Right lobe of liver (tissue), 6 donors: ENCODE results near the gene RNF217. TPM values are rescaled to one million over a fixed set of nuclear protein-coding genes. Genes with fewer than 3 reads are reported as not detected.

Experiments
- ATAC-seq, 4 donors: fragments of 200-7000 bp; cut with Tn5 transposase; one replicate each; pipeline ENCODE4 v1.9.1; 2020; ENCODE audit warnings: mild to moderate bottlenecking in 4 of 4, moderate library complexity in 4 of 4
- DNase-seq, 3 donors: peaks; one replicate each; pipeline ENCODE4 v3.0.0-alpha.2; 2020
- H3K27ac ChIP-seq, 3 donors: fragments of 200-600 bp; one replicate each; pipeline ENCODE4 v1.8.0; 2022
- H3K27me3 ChIP-seq, 2 donors: fragments of 200-600 bp; one replicate each; pipeline ENCODE4 v1.8.0; 2022
- H3K36me3 ChIP-seq, 4 donors: fragments of 200-600 bp; sonication (generic) in 1 of 4; one replicate each; pipeline versions ENCODE4 v1.5.1 to v1.8.0; 2017 to 2022; ENCODE audit warnings: control low read depth in 1 of 4
- H3K4me1 ChIP-seq, 4 donors: fragments of 200-600 bp; sonication (generic) in 1 of 4; one replicate each; pipeline versions ENCODE4 v1.5.1 to v1.8.0; 2017 to 2022; ENCODE audit warnings: control low read depth in 1 of 4
- H3K4me3 ChIP-seq, 3 donors: fragments of 200-600 bp; one replicate each; pipeline ENCODE4 v1.8.0; 2022
- H3K9me3 ChIP-seq, 4 donors: fragments of 200-600 bp; sonication (generic) in 1 of 4; one replicate each; pipeline versions ENCODE4 v1.5.1 to v1.8.0; 2017 to 2022; ENCODE audit warnings: control low read depth in 1 of 4
- POLR2A ChIP-seq: fragments of 450-650 bp; IDR thresholded peaks from one replicate; pipeline ENCODE4 v1.6.1; 2017; ENCODE audit warnings: antibody characterized with exemption, mild to moderate bottlenecking
- WGBS: methylation state at CpG from one replicate; pipeline ENCODE4 v1.1.6; 2018; ENCODE audit warnings: low coverage, low lambda C conversion rate; ENCODE audit not compliant: insufficient coverage; ENCODE audit errors: missing lambda C conversion rate; 5-methylcytosine and 5-hydroxymethylcytosine counted together
- intact Hi-C, 2 donors: fragments of 100-400 bp; cut with DNase I; formaldehyde crosslinking; loops; one replicate each; pipeline versions ENCODE4 v1.11.2 to v1.14.1; 2022
- total RNA-seq, 6 experiments: library from RNA; depleted of rRNA in 2 of 6; stranded (reverse); fragments of >200 nt in 2 of 6; fragmentation: NEBNext Ultra II Directional in 3 of 6; extraction: Animal tissue kit (Norgen Biotek cat#: 25700) in 3 of 6; gene quantifications; one replicate each; pipeline versions ENCODE4 v1.1.0 to v1.2.4, GENCODE V29; 2016 to 2023
- TF ChIP-seq, protein P1 (sequence below), 4 donors: fragments of 200-600 bp in 3 of 4; fragments of 450-650 bp in 1 of 4; IDR thresholded peaks; one replicate each; pipeline versions ENCODE4 v1.5.1 to v1.8.0; 2016 to 2022; ENCODE audit warnings: antibody characterized with exemption in 4 of 4, mild to moderate bottlenecking in 2 of 4
- donor health status: DM: no; HTN: yes; CAD: no.
- donor health status: DM: no; HTN: no; CAD: no.
- donor health status: DM: no; HTN: no; CAD: no.
- donor health status: DM: no; HTN: yes; CAD: no.
- donor health status: DM: no; HTN: yes; CAD: no.

The RNF217 gene
- total RNA-seq, 6 experiments from 2014 or later: 9.8 to 20.7 (median 14.3) TPM

GRCh38 chr6:124955108-124955856 lies 7.0 kb upstream of the RNF217 start:
- intact Hi-C loops: no loop called here
- Histone ChIP-seq H3K9me3 (no peaks in the 10 kb centered on the region), H3K4me1 (no peaks in the 10 kb centered on the region), H3K36me3 (no peaks in the 10 kb centered on the region), H3K27me3 (no peaks in the 10 kb centered on the region), H3K4me3 (no peak overlapping the region), H3K27ac (no peak overlapping the region)
- TF ChIP-seq POLR2A: no peak
- TF ChIP-seq, protein P1, sequence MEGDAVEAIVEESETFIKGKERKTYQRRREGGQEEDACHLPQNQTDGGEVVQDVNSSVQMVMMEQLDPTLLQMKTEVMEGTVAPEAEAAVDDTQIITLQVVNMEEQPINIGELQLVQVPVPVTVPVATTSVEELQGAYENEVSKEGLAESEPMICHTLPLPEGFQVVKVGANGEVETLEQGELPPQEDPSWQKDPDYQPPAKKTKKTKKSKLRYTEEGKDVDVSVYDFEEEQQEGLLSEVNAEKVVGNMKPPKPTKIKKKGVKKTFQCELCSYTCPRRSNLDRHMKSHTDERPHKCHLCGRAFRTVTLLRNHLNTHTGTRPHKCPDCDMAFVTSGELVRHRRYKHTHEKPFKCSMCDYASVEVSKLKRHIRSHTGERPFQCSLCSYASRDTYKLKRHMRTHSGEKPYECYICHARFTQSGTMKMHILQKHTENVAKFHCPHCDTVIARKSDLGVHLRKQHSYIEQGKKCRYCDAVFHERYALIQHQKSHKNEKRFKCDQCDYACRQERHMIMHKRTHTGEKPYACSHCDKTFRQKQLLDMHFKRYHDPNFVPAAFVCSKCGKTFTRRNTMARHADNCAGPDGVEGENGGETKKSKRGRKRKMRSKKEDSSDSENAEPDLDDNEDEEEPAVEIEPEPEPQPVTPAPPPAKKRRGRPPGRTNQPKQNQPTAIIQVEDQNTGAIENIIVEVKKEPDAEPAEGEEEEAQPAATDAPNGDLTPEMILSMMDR (IDR thresholded peaks at IDR 0.05): no peak
- peak in 1 of 4 donors; percentile 24 for ATAC-seq
- no CpG with 5 or more reads among the region's 7 CpGs for WGBS
- DNase-seq: no peak

GRCh38 chr6:124956018-124956417 lies 6.2 kb upstream of the RNF217 start:
- no peak for DNase-seq

DNA sequence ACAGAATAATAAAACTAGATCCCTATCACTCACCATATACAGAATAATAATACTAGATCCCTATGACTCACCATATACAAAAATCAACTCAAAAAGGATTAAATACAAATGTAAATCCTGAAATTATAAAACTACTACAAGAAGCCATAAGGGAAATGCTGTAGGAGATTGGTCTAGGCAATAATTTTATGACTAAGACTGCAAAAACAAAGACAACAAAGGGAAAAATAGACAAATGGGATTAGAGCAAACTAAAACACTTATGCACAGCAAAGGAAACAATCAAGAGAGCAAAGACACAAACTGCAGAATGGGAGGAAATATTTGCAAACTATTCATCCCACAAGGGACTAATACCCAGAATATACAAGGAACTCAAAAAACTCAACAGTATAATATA lies 4.1 kb upstream of the RNF217 start:
- ATAC-seq: no peak
- Histone ChIP-seq H3K27ac (no peak overlapping the region), H3K4me3 (no peak overlapping the region), H3K4me1 (no peaks in the 10 kb centered on the region), H3K9me3 (no peaks in the 10 kb centered on the region), H3K27me3 (no peaks in the 10 kb centered on the region), H3K36me3 (no peaks in the 10 kb centered on the region)
- DNase-seq: no peak
- intact Hi-C loops: no loop called here
- no peak for TF ChIP-seq POLR2A

More at GRCh38 chr6:124956018-124956417, 6.2 kb upstream of the RNF217 start:
- no peak overlapping the region for H3K4me3 ChIP-seq
- H3K36me3 ChIP-seq: no peaks in the 10 kb centered on the region
- H3K4me1 ChIP-seq: no peaks in the 10 kb centered on the region
- no peak overlapping the region for H3K27ac ChIP-seq
- peak in 1 of 4 donors; percentile 11 for ATAC-seq
- TF ChIP-seq, protein P1 (IDR thresholded peaks at IDR 0.05): no peak
- TF ChIP-seq POLR2A: no peak
- intact Hi-C loops: no loop called here
- WGBS: no CpG with 5 or more reads among the region's 6 CpGs
- H3K27me3 ChIP-seq: no peaks in the 10 kb centered on the region
- no peaks in the 10 kb centered on the region for H3K9me3 ChIP-seq

- H3K27ac ChIP-seq: no peak overlapping the region
- H3K4me3 ChIP-seq: no peak overlapping the region
- intact Hi-C loops: no loop called here
- ATAC-seq (no peak), DNase-seq (no peak)
- 82% methylated on average over 1 of the region's 1 CpG for WGBS
- TF ChIP-seq POLR2A: no peak
- TF ChIP-seq, protein P1 (IDR thresholded peaks at IDR 0.05): no peak
- H3K4me1 ChIP-seq: no peaks in the 10 kb centered on the region
- no peaks in the 10 kb centered on the region for H3K36me3 ChIP-seq
- no peaks in the 10 kb centered on the region for H3K9me3 ChIP-seq
- H3K27me3 ChIP-seq: no peaks in the 10 kb centered on the region
Observed at GRCh38 chr6:124958759-124959354, 3.4 kb upstream of the RNF217 start.

GRCh38 chr6:124960757-124961463 lies 1.3 kb upstream of the RNF217 start:
- ATAC-seq (no peak), DNase-seq (no peak)
- H3K36me3 ChIP-seq: no peaks in the 10 kb centered on the region
- intact Hi-C loops: no loop called here
- H3K27me3 ChIP-seq: no peaks in the 10 kb centered on the region
- 60% methylated on average over 4 of the region's 4 CpGs for WGBS
- H3K4me1 ChIP-seq: peaks cover 0 to 17% (median 6%) of the 10 kb centered on the region in 4 donors
- H3K27ac ChIP-seq: peak overlapping the region; percentile 78 to 95 (median 86)
- H3K4me3 ChIP-seq: peak overlapping the region; percentile 51 to 79 (median 71)
- H3K9me3 ChIP-seq: no peaks in the 10 kb centered on the region
- TF ChIP-seq, protein P1 (IDR thresholded peaks at IDR 0.05): no peak
- no peak for TF ChIP-seq POLR2A
